ENCODE data around the gene PCDH17. TPM values are rescaled to one million over a fixed set of nuclear protein-coding genes. Genes with fewer than 3 reads are reported as not detected.
A peak's percentile ranks its signal among the peaks of the same experiment; 100 is the strongest.

Gene PCDH17
- total RNA-seq, 4 donors from 2014 or later, result 2.3 to 26.0 (median 3.7) TPM

- DNase-seq, result no peak
- Histone ChIP-seq H3K4me3 (replicated peaks in 1 of 3) (no peak overlapping the region), H3K27ac (no peak overlapping the region), H3K4me1 (no peaks in the 10 kb centered on the region), H3K9me3 (no peaks in the 10 kb centered on the region), H3K27me3 (no peaks in the 10 kb centered on the region), H3K36me3 (no peaks in the 10 kb centered on the region)
- WGBS, 2 donors, result 17 to 32% methylated on average over 3 of the region's 3 CpGs
- intact Hi-C loops (cut with DNase I), result no loop called here
- TF ChIP-seq POLR2A (IDR thresholded peaks at IDR 0.05), result no peak
- TF ChIP-seq, protein P1, sequence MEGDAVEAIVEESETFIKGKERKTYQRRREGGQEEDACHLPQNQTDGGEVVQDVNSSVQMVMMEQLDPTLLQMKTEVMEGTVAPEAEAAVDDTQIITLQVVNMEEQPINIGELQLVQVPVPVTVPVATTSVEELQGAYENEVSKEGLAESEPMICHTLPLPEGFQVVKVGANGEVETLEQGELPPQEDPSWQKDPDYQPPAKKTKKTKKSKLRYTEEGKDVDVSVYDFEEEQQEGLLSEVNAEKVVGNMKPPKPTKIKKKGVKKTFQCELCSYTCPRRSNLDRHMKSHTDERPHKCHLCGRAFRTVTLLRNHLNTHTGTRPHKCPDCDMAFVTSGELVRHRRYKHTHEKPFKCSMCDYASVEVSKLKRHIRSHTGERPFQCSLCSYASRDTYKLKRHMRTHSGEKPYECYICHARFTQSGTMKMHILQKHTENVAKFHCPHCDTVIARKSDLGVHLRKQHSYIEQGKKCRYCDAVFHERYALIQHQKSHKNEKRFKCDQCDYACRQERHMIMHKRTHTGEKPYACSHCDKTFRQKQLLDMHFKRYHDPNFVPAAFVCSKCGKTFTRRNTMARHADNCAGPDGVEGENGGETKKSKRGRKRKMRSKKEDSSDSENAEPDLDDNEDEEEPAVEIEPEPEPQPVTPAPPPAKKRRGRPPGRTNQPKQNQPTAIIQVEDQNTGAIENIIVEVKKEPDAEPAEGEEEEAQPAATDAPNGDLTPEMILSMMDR (IDR thresholded peaks at IDR 0.05), result no peak
Measured at GRCh38 chr13:57601536-57601935, 30.0 kb upstream of the PCDH17 start.

DNA sequence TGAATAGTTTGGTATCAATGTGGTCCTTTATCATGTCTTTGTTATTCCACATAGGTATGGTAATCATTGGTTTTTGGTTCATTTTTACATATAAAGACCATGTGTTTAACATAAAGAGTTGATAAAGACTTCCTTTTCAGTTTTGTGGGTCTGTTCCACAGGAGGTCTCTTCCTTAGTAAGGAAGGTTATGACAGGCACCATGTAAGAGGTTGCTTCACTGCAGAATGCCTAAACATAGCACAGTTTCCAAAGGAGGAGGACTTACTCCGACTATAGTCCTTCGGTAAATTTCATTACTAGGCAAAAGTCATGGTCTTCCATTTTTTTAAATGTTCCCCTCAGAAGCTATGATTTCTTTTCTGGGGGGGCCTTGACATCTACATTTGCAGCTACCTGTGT, 27.1 kb upstream of the PCDH17 start:
- no peaks in the 10 kb centered on the region for H3K27me3 ChIP-seq
- H3K4me1 ChIP-seq, result no peaks in the 10 kb centered on the region
- no peak overlapping the region for H3K27ac ChIP-seq
- DNase-seq, result no peak
- H3K9me3 ChIP-seq, result no peaks in the 10 kb centered on the region
- intact Hi-C loops (cut with DNase I), result no loop called here
- H3K36me3 ChIP-seq, result no peaks in the 10 kb centered on the region
- WGBS, 2 donors, result 64 to 79% methylated on average over 2 of the region's 2 CpGs
- TF ChIP-seq, protein P1 (IDR thresholded peaks at IDR 0.05), result no peak
- TF ChIP-seq POLR2A (IDR thresholded peaks at IDR 0.05), result no peak
- no peak overlapping the region for H3K4me3 ChIP-seq (replicated peaks in 1 of 3)

GRCh38 chr13:57611969-57612368, 19.6 kb upstream of the PCDH17 start:
- no peak for TF ChIP-seq POLR2A (IDR thresholded peaks at IDR 0.05)
- TF ChIP-seq, protein P1 (IDR thresholded peaks at IDR 0.05), result no peak
- no peak overlapping the region for H3K27ac ChIP-seq
- H3K27me3 ChIP-seq, result no peaks in the 10 kb centered on the region
- intact Hi-C loops (cut with DNase I), result no loop called here
- no peaks in the 10 kb centered on the region for H3K4me1 ChIP-seq
- H3K36me3 ChIP-seq, result no peaks in the 10 kb centered on the region
- DNase-seq, result no peak
- H3K9me3 ChIP-seq, result no peaks in the 10 kb centered on the region
- WGBS, 2 donors, result 89% methylated on average over 5 of the region's 5 CpGs
- H3K4me3 ChIP-seq (replicated peaks in 1 of 3), result no peak overlapping the region

DNA sequence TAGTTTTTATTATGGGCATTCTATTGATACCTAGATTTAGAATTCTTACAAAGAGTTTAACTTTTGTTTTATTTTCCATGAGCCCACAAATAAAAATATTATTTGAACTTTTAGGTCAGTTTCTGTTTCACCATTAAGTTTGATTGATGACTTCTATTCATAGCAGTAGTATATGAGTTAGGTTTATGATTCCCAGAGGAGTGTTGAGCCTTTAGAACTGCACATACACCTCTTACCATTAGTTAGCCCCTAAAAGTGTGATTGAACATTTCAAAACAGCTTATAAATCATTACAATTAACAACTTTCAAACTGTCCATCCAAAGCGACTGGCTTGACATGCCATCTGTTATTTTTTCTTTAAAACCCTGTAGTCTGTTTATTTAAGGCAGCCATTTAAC, 19.0 kb upstream of the PCDH17 start:
- H3K27me3 ChIP-seq, result no peaks in the 10 kb centered on the region
- TF ChIP-seq, protein P1 (IDR thresholded peaks at IDR 0.05), result no peak
- no peak for TF ChIP-seq POLR2A (IDR thresholded peaks at IDR 0.05)
- H3K27ac ChIP-seq, result no peak overlapping the region
- intact Hi-C loops (cut with DNase I), result no loop called here
- no peak overlapping the region for H3K4me3 ChIP-seq (replicated peaks in 1 of 3)
- H3K36me3 ChIP-seq, result no peaks in the 10 kb centered on the region
- H3K9me3 ChIP-seq, result no peaks in the 10 kb centered on the region
- WGBS, 2 donors, result 77 to 86% methylated on average over 1 of the region's 1 CpG
- no peak for DNase-seq
- no peaks in the 10 kb centered on the region for H3K4me1 ChIP-seq

DNA sequence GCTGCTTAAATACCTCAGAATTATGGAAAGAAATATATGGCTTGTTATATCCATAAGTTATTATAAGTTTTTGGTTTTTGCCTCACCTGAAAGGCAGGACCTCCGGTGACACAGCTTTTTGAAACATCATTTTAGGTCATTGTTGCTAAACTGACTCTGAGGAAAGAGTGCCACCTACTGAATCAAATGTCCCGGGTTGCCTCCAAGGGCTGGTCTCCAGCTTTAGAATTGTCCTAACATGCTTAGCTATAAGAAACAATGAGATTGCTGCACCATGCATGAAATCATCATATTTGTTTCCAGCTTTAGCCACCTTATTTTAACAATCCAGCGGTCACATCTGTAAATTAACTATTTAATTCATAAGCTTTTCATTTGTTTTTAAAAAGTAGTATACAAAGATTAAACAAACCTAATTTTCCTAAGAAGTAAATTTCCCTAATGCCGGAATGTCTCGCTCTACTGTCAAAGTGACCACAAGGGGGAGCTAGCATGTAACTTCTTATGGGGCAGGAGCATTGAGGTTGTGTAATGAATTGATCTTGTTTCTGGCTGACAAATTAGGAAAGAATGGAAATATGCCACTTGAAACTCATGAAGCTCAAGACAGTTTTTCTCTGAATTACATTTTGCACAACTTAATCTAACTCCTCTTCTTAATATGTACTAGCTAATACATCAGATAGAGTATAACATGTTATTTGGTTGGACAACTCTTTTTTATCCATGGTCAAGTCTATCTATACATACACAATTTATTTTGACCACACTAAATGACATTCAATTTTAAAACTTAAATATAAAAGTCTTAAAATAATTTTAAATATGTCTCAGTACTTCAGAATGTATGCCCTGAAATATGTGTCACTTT, 6.7 kb upstream of the PCDH17 start:
- no peak overlapping the region for H3K27ac ChIP-seq
- TF ChIP-seq, protein P1 (IDR thresholded peaks at IDR 0.05), result peak; percentile 11 to 80 (median 34)
- TF ChIP-seq POLR2A (IDR thresholded peaks at IDR 0.05), result no peak
- 5 to 10% methylated on average over 5 of the region's 5 CpGs for WGBS, 2 donors
- no peaks in the 10 kb centered on the region for H3K36me3 ChIP-seq
- H3K4me1 ChIP-seq, result peaks cover 0 to 6% of the 10 kb centered on the region in 2 donors
- intact Hi-C loops (cut with DNase I), result no loop called here
- H3K9me3 ChIP-seq, result no peaks in the 10 kb centered on the region
- H3K4me3 ChIP-seq (replicated peaks in 1 of 3), result no peak overlapping the region
- DNase-seq, result peak; percentile 16 to 24
- peaks cover 9% of the 10 kb centered on the region for H3K27me3 ChIP-seq
